ENCODE measurements around the gene IGSF9B. TPM values are rescaled to one million over a fixed set of nuclear protein-coding genes. Genes with fewer than 3 reads are reported as not detected.

Gene IGSF9B
- total RNA-seq, 1 donor from 2014 or later = 2.0 TPM

DNA sequence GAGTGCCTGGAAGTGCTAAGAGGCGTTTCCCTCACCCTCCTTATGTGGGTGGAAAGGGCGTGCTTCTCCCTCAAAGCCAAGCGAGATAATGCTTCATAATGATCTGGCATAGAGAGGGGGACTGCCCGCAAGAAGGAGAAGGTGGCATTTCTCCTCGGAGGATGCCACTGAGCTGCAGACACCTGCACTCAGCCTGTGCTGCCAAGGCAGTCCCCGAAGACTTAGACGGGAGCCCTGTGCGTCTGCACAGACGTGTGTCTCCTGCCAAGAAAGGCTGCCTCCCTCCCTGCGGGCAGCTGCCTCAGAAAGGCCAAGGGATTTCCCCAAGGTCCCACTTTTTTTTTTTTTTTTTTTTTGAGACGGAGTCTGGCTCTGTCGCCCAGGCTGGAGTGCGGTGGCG is 63.4 kb downstream of the IGSF9B start:
- POLR2A ChIA-PET = no interaction called here
- CTCF ChIA-PET = no interaction called here
- DNase-seq (no peak), ATAC-seq (ENCODE audit: low read depth) (no peak)
- no peaks in the 10 kb centered on the region for H3K9me3 Mint-ChIP-seq
- peaks cover 9% of the 10 kb centered on the region for H3K27me3 Mint-ChIP-seq
- H3K36me3 Mint-ChIP-seq (ENCODE audit: low read depth) = no peaks in the 10 kb centered on the region
- peaks cover 24% of the 10 kb centered on the region for H3K4me1 Mint-ChIP-seq
- no peak overlapping the region for H3K4me3 Mint-ChIP-seq
- intact Hi-C loops (cut with micrococcal nuclease) = no loop called here
- TF ChIP-seq, protein P1, sequence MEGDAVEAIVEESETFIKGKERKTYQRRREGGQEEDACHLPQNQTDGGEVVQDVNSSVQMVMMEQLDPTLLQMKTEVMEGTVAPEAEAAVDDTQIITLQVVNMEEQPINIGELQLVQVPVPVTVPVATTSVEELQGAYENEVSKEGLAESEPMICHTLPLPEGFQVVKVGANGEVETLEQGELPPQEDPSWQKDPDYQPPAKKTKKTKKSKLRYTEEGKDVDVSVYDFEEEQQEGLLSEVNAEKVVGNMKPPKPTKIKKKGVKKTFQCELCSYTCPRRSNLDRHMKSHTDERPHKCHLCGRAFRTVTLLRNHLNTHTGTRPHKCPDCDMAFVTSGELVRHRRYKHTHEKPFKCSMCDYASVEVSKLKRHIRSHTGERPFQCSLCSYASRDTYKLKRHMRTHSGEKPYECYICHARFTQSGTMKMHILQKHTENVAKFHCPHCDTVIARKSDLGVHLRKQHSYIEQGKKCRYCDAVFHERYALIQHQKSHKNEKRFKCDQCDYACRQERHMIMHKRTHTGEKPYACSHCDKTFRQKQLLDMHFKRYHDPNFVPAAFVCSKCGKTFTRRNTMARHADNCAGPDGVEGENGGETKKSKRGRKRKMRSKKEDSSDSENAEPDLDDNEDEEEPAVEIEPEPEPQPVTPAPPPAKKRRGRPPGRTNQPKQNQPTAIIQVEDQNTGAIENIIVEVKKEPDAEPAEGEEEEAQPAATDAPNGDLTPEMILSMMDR (IDR thresholded peaks at IDR 0.05) = no peak
- no peak overlapping the region for H3K27ac Mint-ChIP-seq

DNA sequence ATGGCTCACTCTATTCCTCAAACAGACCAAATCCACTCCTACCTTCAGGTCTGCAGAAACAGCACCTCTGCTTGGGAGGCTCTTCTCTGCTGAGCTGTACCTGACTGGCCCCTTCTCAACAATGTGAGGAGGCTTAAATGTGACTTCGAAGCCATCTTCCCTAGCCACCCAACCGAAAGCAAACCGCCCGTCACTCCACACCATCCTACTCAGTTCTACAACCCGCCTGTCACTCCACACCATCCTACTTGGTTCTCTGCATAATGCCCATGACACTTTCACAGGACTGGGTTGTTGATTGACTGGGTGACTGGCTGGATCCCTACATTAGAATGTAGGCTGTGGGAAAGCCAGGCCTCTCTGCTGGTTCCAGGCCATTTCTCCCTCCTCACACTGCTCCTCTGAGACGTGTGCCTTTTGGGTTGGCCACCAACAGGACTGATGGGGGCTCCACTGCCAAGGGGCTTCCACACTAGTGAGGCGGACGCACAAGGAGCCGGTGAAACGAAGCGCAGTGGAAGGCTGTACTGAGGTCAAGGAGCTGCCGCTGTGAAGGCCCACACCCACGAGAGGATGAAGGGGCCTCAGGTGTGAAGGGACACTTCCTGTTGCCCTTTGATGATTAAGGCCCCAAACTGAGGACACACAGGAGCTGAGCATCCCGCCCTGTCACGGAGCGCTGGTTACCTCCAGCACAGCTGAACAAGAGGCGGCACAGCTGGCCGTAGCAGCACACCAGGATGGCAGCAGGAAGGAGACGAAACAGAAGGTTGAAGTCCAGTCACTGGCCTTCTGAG is 64.0 kb downstream of the IGSF9B start:
- DNase-seq (no peak), ATAC-seq (ENCODE audit: low read depth) (no peak)
- Mint-ChIP-seq H3K36me3 (ENCODE audit: low read depth) (no peaks in the 10 kb centered on the region), H3K4me3 (no peak overlapping the region), H3K27ac (no peak overlapping the region), H3K4me1 (peaks cover 19% of the 10 kb centered on the region), H3K9me3 (no peaks in the 10 kb centered on the region), H3K27me3 (peaks cover 9% of the 10 kb centered on the region)
- TF ChIP-seq, protein P1 (IDR thresholded peaks at IDR 0.05) = no peak
- ChIA-PET POLR2A (no interaction called here), CTCF (no interaction called here)
- intact Hi-C loops (cut with micrococcal nuclease) = no loop called here

DNA sequence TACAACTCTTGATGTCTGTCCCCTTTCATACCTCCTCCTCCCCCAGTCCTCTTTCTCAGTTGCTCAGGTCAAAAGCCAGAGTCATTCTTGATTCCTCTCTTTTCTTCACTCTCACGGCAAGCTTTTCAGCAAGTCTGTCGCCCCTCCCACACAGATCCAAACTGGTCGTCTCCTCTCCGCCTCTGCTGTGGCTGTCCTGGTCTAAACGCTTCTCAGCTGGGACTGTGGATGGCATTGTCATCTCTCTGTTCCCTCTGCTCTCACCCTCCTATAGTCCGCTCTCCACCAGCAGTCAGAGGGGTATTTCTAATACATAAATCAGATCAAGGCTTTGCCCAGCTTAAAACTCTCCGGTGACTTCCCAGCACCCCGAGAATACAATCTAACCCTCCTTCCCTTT is 64.6 kb downstream of the IGSF9B start:
- no peaks in the 10 kb centered on the region for H3K9me3 Mint-ChIP-seq
- intact Hi-C loops (cut with micrococcal nuclease) = no loop called here
- DNase-seq (no peak), ATAC-seq (ENCODE audit: low read depth) (no peak)
- ChIA-PET POLR2A (no interaction called here), CTCF (no interaction called here)
- TF ChIP-seq, protein P1 (IDR thresholded peaks at IDR 0.05) = no peak
- H3K27ac Mint-ChIP-seq = no peak overlapping the region
- no peak overlapping the region for H3K4me3 Mint-ChIP-seq
- H3K36me3 Mint-ChIP-seq (ENCODE audit: low read depth) = no peaks in the 10 kb centered on the region
- H3K27me3 Mint-ChIP-seq = peaks cover 9% of the 10 kb centered on the region
- peaks cover 18% of the 10 kb centered on the region for H3K4me1 Mint-ChIP-seq

DNA sequence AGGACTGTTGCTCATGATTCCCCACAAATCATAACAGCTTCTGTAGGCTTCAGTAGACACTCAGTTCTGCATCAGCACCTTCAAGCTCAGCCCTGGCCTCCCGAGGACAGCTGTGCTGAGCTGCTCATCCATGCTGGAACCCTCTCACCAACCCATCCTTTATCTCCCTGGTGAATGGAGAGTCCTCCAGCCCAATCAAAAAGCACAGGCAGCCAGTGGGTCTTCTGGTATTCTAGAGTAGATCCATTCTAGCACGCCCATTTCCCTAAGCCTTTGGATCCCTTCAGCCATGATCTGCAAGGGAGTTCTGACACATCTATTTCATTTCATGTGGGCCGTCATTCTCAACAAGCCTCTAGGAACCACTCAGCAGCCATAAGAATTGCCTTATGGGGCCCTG is 66.9 kb downstream of the IGSF9B start:
- CTCF ChIA-PET = no interaction called here

DNA sequence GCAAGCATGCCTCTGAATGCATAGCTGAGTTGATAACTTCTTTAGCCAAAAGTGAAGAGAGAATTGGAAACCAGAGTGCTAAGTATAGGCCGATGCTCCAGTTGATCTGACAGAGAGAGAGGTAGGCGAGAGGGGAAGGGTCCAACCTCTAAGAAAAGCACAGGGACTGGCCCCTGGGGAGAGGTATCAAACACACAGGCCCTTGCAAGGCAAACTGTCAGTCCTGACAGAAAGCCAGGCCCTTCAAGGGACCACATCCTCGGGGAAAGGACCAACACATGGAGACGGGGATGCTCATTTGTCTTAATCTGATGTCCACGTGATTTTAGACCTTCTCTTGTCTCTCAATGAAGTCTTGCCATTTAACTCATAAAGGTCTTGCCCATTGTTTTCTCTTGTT is 67.6 kb downstream of the IGSF9B start:
- DNase-seq (no peak), ATAC-seq (ENCODE audit: low read depth) (no peak)
- Mint-ChIP-seq H3K4me3 (no peak overlapping the region), H3K9me3 (no peaks in the 10 kb centered on the region), H3K4me1 (no peaks in the 10 kb centered on the region), H3K36me3 (ENCODE audit: low read depth) (no peaks in the 10 kb centered on the region), H3K27ac (no peak overlapping the region), H3K27me3 (peaks cover 10% of the 10 kb centered on the region)
- TF ChIP-seq, protein P1 (IDR thresholded peaks at IDR 0.05) = no peak
- intact Hi-C loops (cut with micrococcal nuclease) = no loop called here
- CTCF ChIA-PET = no interaction called here
- POLR2A ChIA-PET = no interaction called here

More for the DNA sequence above, 66.9 kb downstream of the IGSF9B start:
- DNase-seq (no peak), ATAC-seq (ENCODE audit: low read depth) (no peak)
- Mint-ChIP-seq H3K4me3 (no peak overlapping the region), H3K27ac (no peak overlapping the region), H3K27me3 (peaks cover 10% of the 10 kb centered on the region), H3K9me3 (no peaks in the 10 kb centered on the region), H3K36me3 (ENCODE audit: low read depth) (no peaks in the 10 kb centered on the region), H3K4me1 (peaks cover 6% of the 10 kb centered on the region)
- intact Hi-C loops (cut with micrococcal nuclease) = no loop called here
- TF ChIP-seq, protein P1 (IDR thresholded peaks at IDR 0.05) = no peak
- POLR2A ChIA-PET = no interaction called here
